HepG2 (cell line): ENCODE results near the gene SLC8A2. TPM values are rescaled to one million over a fixed set of nuclear protein-coding genes. Genes with fewer than 3 reads are reported as not detected.

ENCODE experiments used
- ATAC-seq: fragments of 200-7000 bp; cut with Tn5 transposase; 3 replicates; pipeline ENCODE4 v1.9.1; 2020; ENCODE audit warnings: mild to moderate bottlenecking, moderate library complexity
- BruUV-seq: library from RNA; stranded (reverse); fragments of 400-500 nt; replicated peaks from 2 replicates; lab custom pipeline; 2021; lab: Mats Ljungman, UMichigan
- CTCF ChIA-PET: fragments of 300-600 bp; formaldehyde crosslinking; extraction: SDS; loops from one replicate; lab custom pipeline; 2021; ENCODE audit warnings: low total read pairs, inconsistent platforms, low intra/inter-chr PET ratio; lab: Yijun Ruan, JAX
- POLR2A ChIA-PET: fragments of 350-600 bp; sonication (Branson Sonifier 250); formaldehyde crosslinking; loops from one replicate; lab custom pipeline; 2020; ENCODE audit warnings: antibody characterized with exemption, inconsistent platforms; lab: Yijun Ruan, JAX
- DNase-seq: peaks from one replicate; pipeline ENCODE4 v3.0.0-alpha.2; 2015; ENCODE audit warnings: low spot score
- FAIRE-seq: peaks from 3 replicates; lab custom pipeline; 2011; peaks lifted over from hg19 to GRCh38; lab: Jason Lieb, UNC
- H2AFZ ChIP-seq: one replicate; pipeline ENCODE4 v1.6.1; 2011; ENCODE audit warnings: low read length, inconsistent platforms
- H3K27ac ChIP-seq: fragments of 300-600 bp; 3 replicates; pipeline ENCODE4 v1.8.0; 2011; ENCODE audit warnings: mixed run types, mild to moderate bottlenecking, mixed read lengths, low read length, inconsistent platforms; ENCODE audit not compliant: insufficient read depth; ENCODE audit errors: extremely low read length
- H3K27me3 ChIP-seq, 2 experiments: fragments of 200-600 bp in 1 of 2; 2 replicates in 1 of 2; 3 replicates in 1 of 2; pipeline versions ENCODE4 v1.6.0 to v1.8.0; 2011; ENCODE audit warnings: low read length in 2 of 2, mild to moderate bottlenecking in 2 of 2, moderate library complexity in 2 of 2, inconsistent platforms in 1 of 2; ENCODE audit not compliant: insufficient read depth in 2 of 2, control insufficient read depth in 1 of 2
- H3K36me3 ChIP-seq, 2 experiments: fragments of 200-600 bp in 1 of 2; replicated peaks in 1 of 2; 2 replicates in 1 of 2; 3 replicates in 1 of 2; pipeline versions ENCODE4 v1.5.1 to v1.8.0; 2011; ENCODE audit warnings: low read length in 2 of 2, inconsistent platforms in 1 of 2; ENCODE audit not compliant: insufficient read depth in 2 of 2, control insufficient read depth in 1 of 2
- H3K4me1 ChIP-seq: 2 replicates; pipeline ENCODE4 v1.5.1; 2012; ENCODE audit warnings: low read length, inconsistent platforms; ENCODE audit not compliant: insufficient read depth
- H3K4me2 ChIP-seq: 2 replicates; pipeline ENCODE4 v1.6.0; 2011; ENCODE audit warnings: low read depth, low read length, inconsistent platforms
- H3K4me3 ChIP-seq, 3 experiments: fragments of 200-600 bp in 1 of 3; sonication (generic), shearing (Covaris generic) in 1 of 3; replicated peaks in 1 of 3; 2 replicates each; pipeline ENCODE4 v1.5.1; 2011 to 2016; ENCODE audit warnings: low read length in 3 of 3, inconsistent platforms in 2 of 3, low read depth in 2 of 3, mild to moderate bottlenecking in 2 of 3, control low read depth in 1 of 3, mixed read lengths in 1 of 3; ENCODE audit not compliant: insufficient read depth in 1 of 3
- H3K79me2 ChIP-seq: one replicate; pipeline ENCODE4 v1.6.1; 2011; ENCODE audit warnings: low read length, inconsistent platforms; ENCODE audit not compliant: insufficient read depth
- H3K9ac ChIP-seq: 2 replicates; pipeline ENCODE4 v1.6.0; 2011; ENCODE audit warnings: mild to moderate bottlenecking, low read depth, low read length, inconsistent platforms; ENCODE audit not compliant: insufficient read depth
- H3K9me3 ChIP-seq: 2 replicates; pipeline ENCODE4 v1.5.1; 2012; ENCODE audit warnings: mild to moderate bottlenecking, low read length
- H4K20me1 ChIP-seq: 2 replicates; pipeline ENCODE4 v1.6.0; 2011; ENCODE audit warnings: inconsistent platforms, mild to moderate bottlenecking, low read length, moderate library complexity; ENCODE audit not compliant: insufficient read depth
- HMG20B ChIP-seq: conservative IDR thresholded peaks from 2 replicates; pipeline ENCODE4 v1.6.1; 2016; ENCODE audit warnings: missing genetic modification reagents, missing compliant biosample characterization
- ISL2 ChIP-seq: sonication (generic); formaldehyde crosslinking; IDR thresholded peaks from 2 replicates; pipeline ENCODE4 v1.5.0; 2020; ENCODE audit warnings: missing genetic modification reagents
- NFKB2 ChIP-seq: sonication (generic); formaldehyde crosslinking; IDR thresholded peaks from 2 replicates; pipeline ENCODE4 v1.4.0; 2020; ENCODE audit warnings: missing genetic modification reagents, borderline replicate concordance
- PCBP1 ChIP-seq: fragments of 200-400 bp; formaldehyde crosslinking; IDR thresholded peaks from 2 replicates; pipeline ENCODE4 v1.6.1; 2017; ENCODE audit warnings: mild to moderate bottlenecking, low read depth, low read length, borderline replicate concordance
- POGZ ChIP-seq: sonication (generic); formaldehyde crosslinking; IDR thresholded peaks from 2 replicates; pipeline ENCODE4 v1.4.0; 2020; ENCODE audit warnings: mild to moderate bottlenecking, missing genetic modification reagents
- RARA ChIP-seq: IDR thresholded peaks from 2 replicates; pipeline ENCODE4 v1.6.1; 2016; ENCODE audit warnings: missing genetic modification reagents, missing compliant biosample characterization
- REXO4 ChIP-seq: sonication (generic); formaldehyde crosslinking; IDR thresholded peaks from 2 replicates; pipeline ENCODE4 v1.8.0; 2022; ENCODE audit warnings: missing genetic modification reagents, mild to moderate bottlenecking, borderline replicate concordance
- SNRNP70 ChIP-seq: fragments of 200-400 bp; formaldehyde crosslinking; IDR thresholded peaks from 2 replicates; pipeline ENCODE4 v1.6.1; 2017; ENCODE audit warnings: mild to moderate bottlenecking, low read depth, low read length, moderate library complexity
- ZBTB43 ChIP-seq: sonication (generic); formaldehyde crosslinking; conservative IDR thresholded peaks from 2 replicates; pipeline ENCODE4 v1.4.0; 2020; ENCODE audit warnings: missing genetic modification reagents
- ZNF343 ChIP-seq: sonication (generic); formaldehyde crosslinking; IDR thresholded peaks from 2 replicates; pipeline ENCODE4 v1.4.0; 2020; ENCODE audit warnings: mild to moderate bottlenecking, missing genetic modification reagents
- ZNF446 ChIP-seq: sonication (generic); formaldehyde crosslinking; IDR thresholded peaks from 2 replicates; pipeline ENCODE4 v1.5.0; 2020; ENCODE audit warnings: mild to moderate bottlenecking, missing genetic modification reagents
- ZNF7 ChIP-seq: IDR thresholded peaks from 2 replicates; pipeline ENCODE4 v1.6.1; 2016; ENCODE audit warnings: missing biosample characterization, missing genetic modification reagents
- WGBS: methylation state at CpG from one replicate; pipeline ENCODE4 v1.1.6; 2017; ENCODE audit warnings: low lambda C conversion rate; 5-methylcytosine and 5-hydroxymethylcytosine counted together
- in situ Hi-C: cut with HindIII; loops from 2 replicates; pipeline ENCODE4 v1.10.0; 2017; ENCODE audit warnings: low pct_unique_long_range_greater_than_20kb; ENCODE audit not compliant: extremely low pct_ligation_motif_present
- intact Hi-C: fragments of 100-400 bp; cut with micrococcal nuclease; formaldehyde crosslinking; loops from one replicate; pipeline ENCODE4 v1.10.0; 2022; ENCODE audit not compliant: unreplicated experiment
- polyA plus RNA-seq, 8 experiments: library from polyadenylated mRNA; depleted of rRNA in 3 of 8; stranded (reverse) in 7 of 8; unstranded in 1 of 8; fragments of >200 nt; fragmentation: Illumina TruSeq in 4 of 8; extraction: Trizol in 4 of 8; gene quantifications; 2 replicates each; pipeline versions ENCODE4 v1.2.1 to v1.2.3, GENCODE V29; 2011 to 2016; ENCODE audit warnings: low read depth in 4 of 8, missing spikeins in 1 of 8, mixed read lengths in 1 of 8; ENCODE audit not compliant: insufficient read depth in 1 of 8
- total RNA-seq, 5 experiments: library from RNA; depleted of rRNA; stranded (reverse); fragments of >200 nt; fragmentation: Illumina TruSeq; extraction: Trizol; gene quantifications; 2 replicates each; pipeline ENCODE4 v1.2.3, GENCODE V29; 2016; ENCODE audit warnings: low read depth in 1 of 5

SLC8A2 gene
- total and polyA plus RNA-seq, 2 of the 13 experiments (the other 11 are each of a cell fraction or from before 2014, with no cell fraction given) = 0.02 TPM; not detected in 1

DNA sequence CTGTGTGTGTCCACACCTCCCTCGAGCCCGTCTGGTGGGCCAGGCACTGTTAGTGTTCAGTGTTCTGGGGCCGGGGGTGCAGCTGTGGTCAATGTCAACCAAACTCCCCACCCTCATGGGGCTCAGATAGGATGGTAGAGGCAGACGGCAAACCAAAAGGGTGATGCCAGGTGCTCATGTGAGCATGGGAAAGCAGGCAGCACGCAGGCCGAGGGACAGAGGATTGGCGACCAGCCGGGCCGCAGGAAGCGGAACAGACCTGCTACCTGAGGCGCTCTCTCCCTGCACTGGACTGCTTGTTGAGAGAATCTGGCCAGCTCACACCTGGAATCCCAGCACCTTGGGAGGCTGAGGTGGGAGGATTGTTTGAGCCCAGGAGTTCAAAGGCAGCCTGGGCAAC is 93.4 kb downstream of the SLC8A2 start:
- BruUV-seq = no TSS peak
- Histone ChIP-seq H3K4me1 (no peaks in the 10 kb centered on the region), H3K36me3 (peaks cover 45 to 68% of the 10 kb centered on the region in 2 experiments), H3K4me2 (no peak overlapping the region), H3K9me3 (no peaks in the 10 kb centered on the region), H2AFZ (no peak overlapping the region), H3K79me2 (no peaks in the 10 kb centered on the region), H3K27ac (no peak overlapping the region), H4K20me1 (0 out of 2 replicates have a peak, but pooled peaks cover 3% of the 10 kb centered on the region), H3K27me3 (no peaks in the 10 kb centered on the region), H3K4me3 (no peak overlapping the region), H3K9ac (no peak overlapping the region)
- ChIA-PET POLR2A (no interaction called here), CTCF (no interaction called here)
- in situ Hi-C loops = no loop called here
- 97% methylated on average over 11 of the region's 11 CpGs for WGBS
- no peak for DNase-seq
- TF ChIP-seq ZNF343 (CRISPR knock-in tag) = no peak
- TF ChIP-seq ISL2 (CRISPR knock-in tag) = no peak
- TF ChIP-seq ZNF446 = no peak
- TF ChIP-seq PCBP1 = no peak
- TF ChIP-seq RARA (CRISPR knock-in tag) = no peak
- TF ChIP-seq ZNF7 = no peak
- no peak for TF ChIP-seq HMG20B
- TF ChIP-seq REXO4 (CRISPR knock-in tag) = no peak
- no peak for TF ChIP-seq NFKB2 (CRISPR knock-in tag)
- no peak for TF ChIP-seq POGZ (CRISPR knock-in tag)
- TF ChIP-seq ZBTB43 (CRISPR knock-in tag) = no peak
- no peak for TF ChIP-seq SNRNP70
- no peak for FAIRE-seq
- intact Hi-C loops = no loop called here
- no peak for ATAC-seq

Other genes with a start within 250 kb of the SLC8A2 start
- 5.8 and 8.8 TPM in 2 replicates for gene BBC3, start 240.7 kb downstream of the SLC8A2 start, total RNA-seq (2016; rRNA removed; fragmentation: Illumina TruSeq; extraction: Trizol)
- 6.1 and 11.1 TPM in 2 replicates for gene BBC3, start 240.7 kb downstream of the SLC8A2 start, polyA plus RNA-seq (2011; rRNA removed)
- gene CCDC9, start 215.4 kb downstream of the SLC8A2 start, total RNA-seq (2016; rRNA removed; fragmentation: Illumina TruSeq; extraction: Trizol) = 5.9 and 6.3 TPM in 2 replicates
- gene CCDC9, start 215.4 kb downstream of the SLC8A2 start, polyA plus RNA-seq (2011; rRNA removed) = 2.9 and 3.0 TPM in 2 replicates
- 1.00 and 1.9 TPM in 2 replicates for gene INAFM1, start 197.0 kb downstream of the SLC8A2 start, total RNA-seq (2016; rRNA removed; fragmentation: Illumina TruSeq; extraction: Trizol)
- 0.88 and 1.3 TPM in 2 replicates for gene INAFM1, start 197.0 kb downstream of the SLC8A2 start, polyA plus RNA-seq (2011; rRNA removed)
- gene C5AR1, start 162.0 kb downstream of the SLC8A2 start, total RNA-seq (2016; rRNA removed; fragmentation: Illumina TruSeq; extraction: Trizol) = 0.07 TPM in 1 of 2 replicates, not detected in the other
- 1.6 and 3.9 TPM in 2 replicates for gene C5AR1, start 162.0 kb downstream of the SLC8A2 start, polyA plus RNA-seq (2011; rRNA removed)
- gene C5AR2, start 139.7 kb downstream of the SLC8A2 start, total RNA-seq (2016; rRNA removed; fragmentation: Illumina TruSeq; extraction: Trizol) = 0.09 TPM in 1 of 2 replicates, not detected in the other
- gene C5AR2, start 139.7 kb downstream of the SLC8A2 start, polyA plus RNA-seq (2011; rRNA removed) = 0.24 and 0.26 TPM in 2 replicates
- 8.0 and 12.0 TPM in 2 replicates for gene DHX34, start 122.6 kb downstream of the SLC8A2 start, total RNA-seq (2016; rRNA removed; fragmentation: Illumina TruSeq; extraction: Trizol)
- 9.2 and 12.5 TPM in 2 replicates for gene DHX34, start 122.6 kb downstream of the SLC8A2 start, polyA plus RNA-seq (2011; rRNA removed)
- gene MEIS3, start 52.4 kb downstream of the SLC8A2 start, total RNA-seq (2016; rRNA removed; fragmentation: Illumina TruSeq; extraction: Trizol) = 0.09 and 1.2 TPM in 2 replicates
- gene MEIS3, start 52.4 kb downstream of the SLC8A2 start, polyA plus RNA-seq (2011; rRNA removed) = 0.70 and 0.94 TPM in 2 replicates
- gene KPTN, start 12.3 kb upstream of the SLC8A2 start, total RNA-seq (2016; rRNA removed; fragmentation: Illumina TruSeq; extraction: Trizol) = 8.4 and 9.1 TPM in 2 replicates
- 13.3 and 17.6 TPM in 2 replicates for gene KPTN, start 12.3 kb upstream of the SLC8A2 start, polyA plus RNA-seq (2011; rRNA removed)
- gene NAPA, start 43.2 kb upstream of the SLC8A2 start, total RNA-seq (2016; rRNA removed; fragmentation: Illumina TruSeq; extraction: Trizol) = 32.6 and 36.5 TPM in 2 replicates
- gene NAPA, start 43.2 kb upstream of the SLC8A2 start, polyA plus RNA-seq (2011; rRNA removed) = 65.9 and 74.4 TPM in 2 replicates
- gene ZNF541, start 101.3 kb upstream of the SLC8A2 start, total RNA-seq (2016; rRNA removed; fragmentation: Illumina TruSeq; extraction: Trizol) = 0.04 TPM in 1 of 2 replicates, not detected in the other
- gene ZNF541, start 101.3 kb upstream of the SLC8A2 start, polyA plus RNA-seq (2011; rRNA removed) = 0.03 and 0.08 TPM in 2 replicates
- 0.71 and 1.6 TPM in 2 replicates for gene BICRA, start 137.2 kb upstream of the SLC8A2 start, total RNA-seq (2016; rRNA removed; fragmentation: Illumina TruSeq; extraction: Trizol)
- gene BICRA, start 137.2 kb upstream of the SLC8A2 start, polyA plus RNA-seq (2011; rRNA removed) = 0.55 and 0.56 TPM in 2 replicates
- 0.08 and 0.09 TPM in 2 replicates for gene EHD2, start 241.5 kb upstream of the SLC8A2 start, total RNA-seq (2016; rRNA removed; fragmentation: Illumina TruSeq; extraction: Trizol)
- 0.28 and 0.33 TPM in 2 replicates for gene EHD2, start 241.5 kb upstream of the SLC8A2 start, polyA plus RNA-seq (2011; rRNA removed)